Cerebellar cortex (tissue), 1 donor: ENCODE results near the gene FBXO47.
A peak's percentile ranks its signal among the peaks of the same experiment; 100 is the strongest.

ENCODE experiments used
- DNase-seq: peaks from one replicate; pipeline ENCODE4 v3.0.0-alpha.2; 2015; ENCODE audit warnings: low spot score

FBXO47 gene

GRCh38 chr17:38967290-38967738 lies at the start of gene FBXO47:
FBXO47 (minus strand) TSS chr17:38967403; CDS start chr17:38963025, 4,378 bp downstream.
- DNase-seq = peak; percentile 93

GRCh38 chr17:39016193-39017153 lies 49.3 kb upstream of the FBXO47 start:
- no peak for DNase-seq

GRCh38 chr17:39015546-39015935 lies 48.3 kb upstream of the FBXO47 start:
- no peak for DNase-seq

- DNase-seq = no peak
Measured at GRCh38 chr17:39014795-39015545, 47.8 kb upstream of the FBXO47 start.

GRCh38 chr17:39014044-39014794 lies 47.0 kb upstream of the FBXO47 start:
- no peak for DNase-seq

GRCh38 chr17:39012725-39013124 lies 45.5 kb upstream of the FBXO47 start:
- no peak for DNase-seq

GRCh38 chr17:39011907-39012468 lies 44.8 kb upstream of the FBXO47 start:
- DNase-seq = no peak

- DNase-seq = peak; percentile 72
Measured at GRCh38 chr17:39009581-39010001, 42.4 kb upstream of the FBXO47 start.

- DNase-seq = no peak
Measured at GRCh38 chr17:39008633-39009032, 41.4 kb upstream of the FBXO47 start.

- no peak for DNase-seq
Measured at GRCh38 chr17:39002991-39003715, 36.0 kb upstream of the FBXO47 start.

GRCh38 chr17:39001703-39002637 lies 34.8 kb upstream of the FBXO47 start:
- DNase-seq = no peak

- DNase-seq = no peak
Measured at GRCh38 chr17:39000021-39000601, 32.9 kb upstream of the FBXO47 start.

- DNase-seq = no peak
Measured at GRCh38 chr17:38996660-38997337, 29.6 kb upstream of the FBXO47 start.

GRCh38 chr17:38994026-38994425 lies 26.8 kb upstream of the FBXO47 start:
- DNase-seq = no peak

- DNase-seq = no peak
Measured at GRCh38 chr17:38984666-38985065, 17.5 kb upstream of the FBXO47 start.

GRCh38 chr17:38982858-38983746 lies 15.9 kb upstream of the FBXO47 start:
- DNase-seq = peak; percentile 85

- no peak for DNase-seq
Measured at GRCh38 chr17:38981636-38982035, 14.4 kb upstream of the FBXO47 start.
